Osteocyte (in vitro differentiated cells): ENCODE results near the gene PDIA5. TPM values are rescaled to one million over a fixed set of nuclear protein-coding genes. Genes with fewer than 3 reads are reported as not detected.
"Not testable (repeated sequence)": the region's sequence is repeated elsewhere in the genome, so short reads cannot be mapped to it uniquely, and the experiment has no call there.

ENCODE experiments used
- DNase-seq: peaks from one replicate; pipeline ENCODE4 v3.0.0; 2021; ENCODE audit warnings: mixed read lengths; ENCODE audit not compliant: unreplicated experiment; ENCODE audit errors: extremely low spot score
- H3K27ac Mint-ChIP-seq: one replicate; pipeline ENCODE4 v1.8.0; 2021; ENCODE audit warnings: mild to moderate bottlenecking, mixed read lengths; ENCODE audit not compliant: unreplicated experiment
- H3K27me3 Mint-ChIP-seq: one replicate; pipeline ENCODE4 v1.8.0; 2021; ENCODE audit warnings: mixed read lengths; ENCODE audit not compliant: unreplicated experiment
- H3K36me3 Mint-ChIP-seq: one replicate; pipeline ENCODE4 v1.8.0; 2021; ENCODE audit warnings: mixed read lengths; ENCODE audit not compliant: unreplicated experiment
- H3K4me1 Mint-ChIP-seq: one replicate; pipeline ENCODE4 v1.8.0; 2021; ENCODE audit warnings: mixed read lengths; ENCODE audit not compliant: unreplicated experiment
- H3K4me3 Mint-ChIP-seq: one replicate; pipeline ENCODE4 v1.8.0; 2021; ENCODE audit warnings: mild to moderate bottlenecking, moderate library complexity, mixed read lengths; ENCODE audit not compliant: unreplicated experiment
- H3K9me3 Mint-ChIP-seq: one replicate; pipeline ENCODE4 v1.8.0; 2021; ENCODE audit warnings: mixed read lengths; ENCODE audit not compliant: unreplicated experiment
- total RNA-seq: library from RNA; stranded (reverse); gene quantifications from 2 replicates; pipeline ENCODE4 v1.2.1, GENCODE V29; 2021
- TF ChIP-seq, protein P1 (sequence below): fragments of 200-600 bp; sonication (generic); IDR thresholded peaks from 2 replicates; pipeline ENCODE4 v1.5.0; 2021; ENCODE audit warnings: antibody characterized with exemption, mild to moderate bottlenecking, moderate library complexity

PDIA5 gene
- total RNA-seq, 1 donor from 2014 or later: 35.5 TPM

DNA sequence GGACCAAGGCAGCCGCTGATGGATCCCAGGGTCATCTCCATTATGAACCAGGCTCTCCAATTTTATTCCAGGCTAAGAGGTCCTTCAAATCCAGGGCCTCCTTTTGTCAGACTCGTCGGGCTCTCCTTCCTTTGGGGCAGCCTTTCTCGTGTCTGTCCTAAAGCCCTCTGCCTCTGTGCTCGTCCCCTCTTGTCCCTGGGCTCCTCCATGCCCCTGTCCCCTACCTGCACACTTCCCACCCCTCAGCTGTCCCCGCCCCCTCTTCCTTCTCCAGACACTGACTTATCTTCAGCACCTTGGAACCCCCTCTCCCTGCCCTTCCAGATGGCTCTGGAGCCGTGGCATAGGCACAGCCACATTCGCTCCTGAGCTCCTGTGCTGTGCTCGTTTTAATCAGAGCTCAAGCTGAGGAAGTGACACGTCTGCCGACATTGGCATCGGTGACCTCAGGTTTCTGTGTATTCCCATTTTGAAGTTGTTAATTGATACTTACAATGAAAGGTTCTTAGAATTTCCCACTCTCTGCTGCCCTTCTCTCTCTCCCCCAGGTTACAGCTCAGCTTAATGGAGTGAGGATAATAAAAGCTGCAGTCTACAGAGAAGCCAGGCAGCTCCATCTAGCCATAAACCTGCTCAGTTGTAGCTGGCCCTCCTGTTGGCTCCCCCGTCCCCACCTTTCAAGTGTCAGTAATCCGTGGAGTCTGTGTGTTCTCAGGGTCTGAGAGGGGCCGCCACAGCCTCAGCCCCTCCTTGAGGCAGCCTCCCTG lies 83.8 kb downstream of the PDIA5 start:
- TF ChIP-seq, protein P1, sequence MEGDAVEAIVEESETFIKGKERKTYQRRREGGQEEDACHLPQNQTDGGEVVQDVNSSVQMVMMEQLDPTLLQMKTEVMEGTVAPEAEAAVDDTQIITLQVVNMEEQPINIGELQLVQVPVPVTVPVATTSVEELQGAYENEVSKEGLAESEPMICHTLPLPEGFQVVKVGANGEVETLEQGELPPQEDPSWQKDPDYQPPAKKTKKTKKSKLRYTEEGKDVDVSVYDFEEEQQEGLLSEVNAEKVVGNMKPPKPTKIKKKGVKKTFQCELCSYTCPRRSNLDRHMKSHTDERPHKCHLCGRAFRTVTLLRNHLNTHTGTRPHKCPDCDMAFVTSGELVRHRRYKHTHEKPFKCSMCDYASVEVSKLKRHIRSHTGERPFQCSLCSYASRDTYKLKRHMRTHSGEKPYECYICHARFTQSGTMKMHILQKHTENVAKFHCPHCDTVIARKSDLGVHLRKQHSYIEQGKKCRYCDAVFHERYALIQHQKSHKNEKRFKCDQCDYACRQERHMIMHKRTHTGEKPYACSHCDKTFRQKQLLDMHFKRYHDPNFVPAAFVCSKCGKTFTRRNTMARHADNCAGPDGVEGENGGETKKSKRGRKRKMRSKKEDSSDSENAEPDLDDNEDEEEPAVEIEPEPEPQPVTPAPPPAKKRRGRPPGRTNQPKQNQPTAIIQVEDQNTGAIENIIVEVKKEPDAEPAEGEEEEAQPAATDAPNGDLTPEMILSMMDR: no peak
- Mint-ChIP-seq H3K36me3 (peaks cover 48% of the 10 kb centered on the region), H3K27me3 (no peaks in the 10 kb centered on the region), H3K27ac (no peak overlapping the region), H3K9me3 (no peaks in the 10 kb centered on the region), H3K4me3 (no peak overlapping the region), H3K4me1 (no peaks in the 10 kb centered on the region)
- peak; percentile 62 for DNase-seq

DNA sequence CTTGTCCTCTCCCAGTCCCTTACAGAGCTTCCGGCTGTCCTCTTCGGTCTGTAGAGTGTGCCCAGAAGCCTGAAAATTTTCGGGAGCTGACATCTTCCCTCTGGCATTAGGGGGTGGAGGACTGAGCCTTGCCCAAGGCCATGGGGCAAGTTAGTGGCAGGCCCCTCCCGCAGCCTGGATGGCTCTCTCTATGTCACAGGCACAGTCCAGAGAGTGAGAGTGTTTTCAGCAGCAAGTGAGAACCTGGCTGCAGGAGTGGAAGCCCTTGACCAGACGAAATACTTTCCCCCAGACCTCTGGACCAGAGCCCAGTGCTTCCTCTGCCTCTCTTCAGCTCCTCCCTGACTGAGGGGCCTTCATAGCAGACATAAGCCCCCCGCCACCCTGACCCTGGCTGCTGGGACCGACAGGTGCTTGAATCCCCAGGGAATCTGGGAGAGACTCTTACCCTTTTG lies 84.5 kb downstream of the PDIA5 start:
- peak; percentile 74 for DNase-seq
- no peaks in the 10 kb centered on the region for H3K27me3 Mint-ChIP-seq
- no peaks in the 10 kb centered on the region for H3K9me3 Mint-ChIP-seq
- peaks cover 42% of the 10 kb centered on the region for H3K36me3 Mint-ChIP-seq
- no peaks in the 10 kb centered on the region for H3K4me1 Mint-ChIP-seq
- no peak overlapping the region for H3K27ac Mint-ChIP-seq
- TF ChIP-seq, protein P1: no peak
- H3K4me3 Mint-ChIP-seq: no peak overlapping the region

DNA sequence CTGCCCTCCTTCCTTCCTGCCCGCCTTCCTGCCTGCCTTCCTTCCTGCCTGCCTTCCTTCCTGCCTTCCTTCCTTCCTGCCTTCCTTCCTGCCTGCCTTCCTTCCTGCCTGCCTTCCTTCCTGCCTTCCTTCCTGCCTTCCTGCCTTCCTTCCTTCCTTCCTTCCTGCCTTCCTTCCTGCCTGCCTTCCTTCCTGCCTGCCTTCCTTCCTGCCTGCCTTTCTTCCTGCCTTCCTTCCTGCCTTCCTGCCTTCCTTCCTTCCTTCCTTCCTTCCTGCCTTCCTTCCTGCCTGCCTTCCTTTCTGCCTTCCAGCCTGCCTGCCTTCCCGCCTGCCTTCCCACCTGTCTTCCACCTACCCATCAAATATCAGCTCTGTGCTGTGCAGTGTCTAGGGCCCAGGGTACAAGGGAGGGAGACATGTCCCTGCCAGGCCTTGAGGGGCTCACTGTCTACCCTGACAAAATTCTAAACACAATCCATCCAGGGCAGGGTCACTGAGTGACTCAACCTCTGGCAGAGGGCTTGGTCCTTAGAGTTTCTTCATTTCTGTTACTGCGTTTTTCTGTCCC lies 85.1 kb downstream of the PDIA5 start:
- not testable (repeated sequence) for H3K9me3 Mint-ChIP-seq, H3K27ac Mint-ChIP-seq, H3K27me3 Mint-ChIP-seq, H3K4me3 Mint-ChIP-seq, H3K4me1 Mint-ChIP-seq
- peak; percentile 34 for DNase-seq
- H3K36me3 Mint-ChIP-seq: peaks cover 40% of the 10 kb centered on the region

DNA sequence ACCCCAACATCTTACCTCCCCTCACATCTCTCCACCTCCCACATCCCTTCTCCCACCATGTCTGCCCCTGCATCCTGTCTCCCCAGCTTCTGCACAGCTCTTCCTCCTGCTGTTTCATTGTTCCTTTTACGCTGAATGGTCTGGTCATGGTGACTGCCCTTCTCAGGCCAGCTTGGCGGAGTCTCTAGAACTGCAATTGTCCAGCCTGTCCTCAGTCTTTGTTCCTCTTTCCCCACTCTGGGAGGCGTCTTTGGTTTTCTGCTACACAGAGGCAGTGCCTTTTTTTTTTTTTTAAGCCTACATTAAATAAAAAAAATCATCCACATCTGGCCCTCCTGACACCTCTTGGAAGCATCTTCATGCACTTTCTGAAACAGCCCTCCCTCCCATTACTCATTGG lies 85.9 kb downstream of the PDIA5 start:
- peak; percentile 30 for DNase-seq

DNA sequence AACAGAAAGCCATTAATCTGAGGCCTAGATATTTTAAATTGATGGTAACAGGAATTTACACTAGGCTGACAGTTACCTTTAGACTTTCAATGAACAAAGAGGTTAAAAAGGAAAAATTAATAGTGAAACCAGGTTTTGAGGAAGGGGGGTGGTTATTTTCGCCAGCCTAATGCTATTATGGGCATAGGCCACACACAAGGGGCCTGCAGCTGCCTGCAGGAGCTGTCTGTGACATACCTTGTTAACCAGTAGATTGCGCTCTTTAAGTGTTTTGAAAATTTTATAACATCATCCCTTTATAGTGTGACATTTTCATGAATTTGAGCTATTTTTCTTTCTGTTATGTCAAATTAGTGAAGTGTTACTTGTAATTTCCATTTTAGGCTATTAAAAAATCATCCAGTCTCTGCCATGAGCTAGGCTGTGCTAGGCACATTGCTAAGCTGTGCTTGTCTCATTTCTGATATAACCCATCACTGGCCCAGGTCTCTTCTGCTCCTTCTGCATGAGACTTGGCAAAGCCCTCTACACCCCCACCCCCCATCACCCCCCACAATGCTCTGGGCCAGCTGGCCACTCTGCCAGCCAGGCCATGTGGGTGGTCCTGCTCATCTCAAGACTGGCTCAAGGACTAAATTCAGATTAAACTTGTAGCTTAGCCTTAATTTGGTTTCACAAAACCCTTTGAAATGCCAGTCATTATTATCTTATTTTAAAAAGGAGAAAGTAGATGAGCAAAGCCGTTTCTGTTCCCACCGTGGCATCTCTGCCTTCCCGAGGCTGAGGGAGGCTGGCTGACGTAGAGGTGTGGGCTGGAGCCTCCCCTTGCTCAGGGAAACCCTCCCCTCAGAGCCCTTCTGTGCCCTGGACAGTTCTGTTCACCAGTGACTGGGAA lies 86.5 kb downstream of the PDIA5 start:
- Mint-ChIP-seq H3K9me3 (no peaks in the 10 kb centered on the region), H3K27ac (no peak overlapping the region), H3K27me3 (no peaks in the 10 kb centered on the region), H3K4me3 (no peak overlapping the region), H3K36me3 (peaks cover 44% of the 10 kb centered on the region), H3K4me1 (peaks cover 2% of the 10 kb centered on the region)
- TF ChIP-seq, protein P1: no peak
- DNase-seq: peak; percentile 49

More for the DNA sequence above, 85.9 kb downstream of the PDIA5 start:
- Mint-ChIP-seq H3K4me3 (no peak overlapping the region), H3K36me3 (peaks cover 43% of the 10 kb centered on the region), H3K27me3 (no peaks in the 10 kb centered on the region), H3K9me3 (no peaks in the 10 kb centered on the region), H3K4me1 (peaks cover 2% of the 10 kb centered on the region), H3K27ac (no peak overlapping the region)
- TF ChIP-seq, protein P1: no peak
